ENCODE measurements around the gene CFAP100.

- TF ChIP-seq CTCF (IDR thresholded peaks at IDR 0.05) (no peak), POLR2A (IDR thresholded peaks at IDR 0.05) (no peak)
Observed at GRCh38 chr3:126456211-126456610, 61.5 kb downstream of the CFAP100 start.

Measured in adrenal gland (tissue), 5 donors.